GM18861 (cell line): ENCODE measurements around the gene SORBS1.

Experiments used
- ATAC-seq: cut with Tn5 transposase; IDR thresholded peaks from one replicate; pipeline ENCODE4 v1.9.1; 2021; ENCODE audit not compliant: unreplicated experiment

SORBS1 gene

GRCh38 chr10:95561177-95561863 lies at the start of gene SORBS1:
TSS of gene SORBS1 (minus strand) at chr10:95561371. CDS start at chr10:95441135, 120,236 bp downstream.
- peak; percentile 99 for ATAC-seq

GRCh38 chr10:95610727-95611126 lies 49.6 kb upstream of the SORBS1 start:
- no peak for ATAC-seq

- ATAC-seq = no peak
These were observed 45.8 kb upstream of the SORBS1 start for GRCh38 chr10:95606922-95607321.

- no peak for ATAC-seq
These were observed 44.0 kb upstream of the SORBS1 start for GRCh38 chr10:95605163-95605562.

- ATAC-seq = no peak
These were observed 43.5 kb upstream of the SORBS1 start for GRCh38 chr10:95604630-95605029.

GRCh38 chr10:95602382-95602781 lies 41.2 kb upstream of the SORBS1 start:
- ATAC-seq = no peak

GRCh38 chr10:95601116-95601719 lies 40.0 kb upstream of the SORBS1 start:
- no peak for ATAC-seq

GRCh38 chr10:95600158-95600557 lies 39.0 kb upstream of the SORBS1 start:
- no peak for ATAC-seq

- no peak for ATAC-seq
These were observed 36.6 kb upstream of the SORBS1 start for GRCh38 chr10:95597788-95598187.

- ATAC-seq = no peak
These were observed 26.9 kb upstream of the SORBS1 start for GRCh38 chr10:95588025-95588424.

- no peak for ATAC-seq
These were observed 18.8 kb upstream of the SORBS1 start for GRCh38 chr10:95579835-95580535.

- no peak for ATAC-seq
These were observed 18.1 kb upstream of the SORBS1 start for GRCh38 chr10:95579292-95579691.

- ATAC-seq = no peak
These were observed 17.4 kb upstream of the SORBS1 start for GRCh38 chr10:95578619-95579018.

- ATAC-seq = no peak
These were observed 13.6 kb upstream of the SORBS1 start for GRCh38 chr10:95574649-95575365.

GRCh38 chr10:95573964-95574604 lies 12.9 kb upstream of the SORBS1 start:
- ATAC-seq = no peak

- ATAC-seq = no peak
These were observed 12.4 kb upstream of the SORBS1 start for GRCh38 chr10:95573527-95573926.

- ATAC-seq = no peak
These were observed 11.1 kb upstream of the SORBS1 start for GRCh38 chr10:95572131-95572820.

- ATAC-seq = no peak
These were observed 10.2 kb upstream of the SORBS1 start for GRCh38 chr10:95571390-95571789.

- ATAC-seq = no peak
These were observed 8.2 kb upstream of the SORBS1 start for GRCh38 chr10:95569368-95569767.

GRCh38 chr10:95567903-95568630 lies 6.9 kb upstream of the SORBS1 start:
- no peak for ATAC-seq
